Tibial nerve (tissue), 4 donors: ENCODE results near the gene DCN. TPM values are rescaled to one million over a fixed set of nuclear protein-coding genes. Genes with fewer than 3 reads are reported as not detected.

Source experiments
- DNase-seq, 2 donors: peaks; one replicate each; pipeline ENCODE4 v3.0.0-alpha.2; 2019; ENCODE audit warnings: low spot score in 2 of 2
- H3K27ac ChIP-seq, 4 donors: fragments of 200-600 bp; sonication (generic) in 3 of 4; one replicate each; pipeline ENCODE4 v1.5.1; 2017 to 2019; ENCODE audit warnings: mild to moderate bottlenecking in 1 of 4
- H3K27me3 ChIP-seq, 2 donors: fragments of 200-600 bp; sonication (generic) in 1 of 2; one replicate each; pipeline versions ENCODE4 v1.5.1 to v1.6.0; 2017 to 2019
- H3K36me3 ChIP-seq, 3 donors: fragments of 200-600 bp; sonication (generic); one replicate each; pipeline ENCODE4 v1.5.1; 2018 to 2019
- H3K4me1 ChIP-seq, 4 donors: fragments of 200-600 bp; sonication (generic) in 3 of 4; one replicate each; pipeline ENCODE4 v1.5.1; 2017 to 2019
- H3K4me3 ChIP-seq, 4 donors: fragments of 200-600 bp; sonication (generic) in 3 of 4; one replicate each; pipeline ENCODE4 v1.5.1; 2017 to 2019; ENCODE audit warnings: mild to moderate bottlenecking in 1 of 4, moderate library complexity in 1 of 4
- H3K9me3 ChIP-seq, 4 donors: fragments of 200-600 bp; sonication (generic) in 3 of 4; one replicate each; pipeline ENCODE4 v1.5.1; 2017 to 2019
- CTCF ChIP-seq, 5 experiments: fragments of 200-600 bp in 3 of 5; fragments of 450-650 bp in 2 of 5; sonication (generic) in 3 of 5; IDR thresholded peaks; one replicate each; pipeline ENCODE4 v1.5.1; 2016 to 2019; ENCODE audit warnings: antibody characterized with exemption in 5 of 5, mild to moderate bottlenecking in 3 of 5, moderate library complexity in 2 of 5
- EP300 ChIP-seq, 2 donors: sonication (generic); formaldehyde crosslinking; IDR thresholded peaks; one replicate each; pipeline ENCODE4 v1.6.1; 2017; ENCODE audit warnings: antibody characterized with exemption in 2 of 2, mild to moderate bottlenecking in 1 of 2
- POLR2A ChIP-seq, 2 donors: fragments of 450-650 bp; IDR thresholded peaks; one replicate each; pipeline ENCODE4 v1.6.1; 2017; ENCODE audit warnings: antibody characterized with exemption in 2 of 2, mild to moderate bottlenecking in 2 of 2, moderate library complexity in 2 of 2
- WGBS, 2 donors: methylation state at CpG; one replicate each; pipeline ENCODE4 v1.1.5; 2018; 5-methylcytosine and 5-hydroxymethylcytosine counted together
- total RNA-seq, 4 donors: library from RNA; depleted of rRNA; stranded (reverse); fragments of >200 nt; gene quantifications; one replicate each; pipeline ENCODE4 v1.1.0, GENCODE V29; 2016

DCN gene
- total RNA-seq, 4 donors from 2014 or later, result 1,578 to 4,304 (median 2,586) TPM

- TF ChIP-seq CTCF (IDR thresholded peaks at IDR 0.05) (no peak), POLR2A (IDR thresholded peaks at IDR 0.05) (no peak), EP300 (IDR thresholded peaks at IDR 0.05) (no peak)
- no peak for DNase-seq
- Histone ChIP-seq H3K36me3 (peaks cover 0 to 4% (median 0%) of the 10 kb centered on the region in 3 donors), H3K4me1 (peaks cover 0 to 10% (median 0%) of the 10 kb centered on the region in 4 donors), H3K27ac (peak overlapping the region in 3 of 4 donors; percentile 68 to 89 (median 81)), H3K27me3 (no peaks in the 10 kb centered on the region), H3K9me3 (no peaks in the 10 kb centered on the region), H3K4me3 (peak overlapping the region; percentile 10 to 59 (median 24))
- 61 to 63% methylated on average over 1 of the region's 1 CpG for WGBS, 2 donors
These were observed 5.2 kb downstream of the DCN start for GRCh38 chr12:91177381-91177780.

- peak overlapping the region; percentile 10 to 59 (median 24) for H3K4me3 ChIP-seq
These were observed 5.7 kb downstream of the DCN start for GRCh38 chr12:91176915-91177314.

GRCh38 chr12:91176358-91176757 lies 6.3 kb downstream of the DCN start:
- Histone ChIP-seq H3K27ac (peak overlapping the region in 3 of 4 donors; percentile 68 to 89 (median 81)), H3K36me3 (peaks cover 0 to 4% (median 0%) of the 10 kb centered on the region in 3 donors), H3K4me3 (peak overlapping the region; percentile 10 to 59 (median 16)), H3K27me3 (no peaks in the 10 kb centered on the region), H3K4me1 (peaks cover 0 to 12% (median 0%) of the 10 kb centered on the region in 4 donors), H3K9me3 (no peaks in the 10 kb centered on the region)
- no peak for DNase-seq
- TF ChIP-seq CTCF (IDR thresholded peaks at IDR 0.05), result no peak
- TF ChIP-seq POLR2A (IDR thresholded peaks at IDR 0.05), result no peak
- WGBS, 2 donors, result 60 to 66% methylated on average over 2 of the region's 2 CpGs

More at GRCh38 chr12:91176915-91177314, 5.7 kb downstream of the DCN start:
- 64 to 70% methylated on average over 3 of the region's 3 CpGs for WGBS, 2 donors
- DNase-seq, result no peak
- TF ChIP-seq CTCF (IDR thresholded peaks at IDR 0.05) (no peak), EP300 (IDR thresholded peaks at IDR 0.05) (no peak)
- H3K27ac ChIP-seq, result peak overlapping the region in 3 of 4 donors; percentile 68 to 89 (median 81)
- H3K9me3 ChIP-seq, result no peaks in the 10 kb centered on the region
- no peaks in the 10 kb centered on the region for H3K27me3 ChIP-seq
- peaks cover 0 to 14% (median 0%) of the 10 kb centered on the region in 4 donors for H3K4me1 ChIP-seq
- peaks cover 0 to 4% (median 0%) of the 10 kb centered on the region in 3 donors for H3K36me3 ChIP-seq

- Histone ChIP-seq H3K4me3 (peak overlapping the region in 1 of 4 donors; percentile 59), H3K4me1 (peaks cover 0 to 9% (median 0%) of the 10 kb centered on the region in 4 donors), H3K27me3 (no peaks in the 10 kb centered on the region), H3K27ac (no peak overlapping the region), H3K9me3 (no peaks in the 10 kb centered on the region), H3K36me3 (peaks cover 0 to 13% (median 0%) of the 10 kb centered on the region in 3 donors)
- 38 to 50% methylated on average over 1 of the region's 1 CpG for WGBS, 2 donors
- no peak for DNase-seq
- TF ChIP-seq CTCF (IDR thresholded peaks at IDR 0.05), result no peak
- no peak for TF ChIP-seq EP300 (IDR thresholded peaks at IDR 0.05)
- TF ChIP-seq POLR2A (IDR thresholded peaks at IDR 0.05), result no peak
These were observed 9.5 kb downstream of the DCN start for GRCh38 chr12:91173124-91173523.

- H3K4me3 ChIP-seq, result peak overlapping the region in 1 of 4 donors; percentile 59
- no peaks in the 10 kb centered on the region for H3K27me3 ChIP-seq
- H3K36me3 ChIP-seq, result peaks cover 0 to 20% (median 0%) of the 10 kb centered on the region in 3 donors
- no peak for TF ChIP-seq CTCF (IDR thresholded peaks at IDR 0.05)
- TF ChIP-seq POLR2A (IDR thresholded peaks at IDR 0.05), result no peak
- TF ChIP-seq EP300 (IDR thresholded peaks at IDR 0.05), result no peak
- no peak overlapping the region for H3K27ac ChIP-seq
- peaks cover 0 to 9% (median 0%) of the 10 kb centered on the region in 4 donors for H3K4me1 ChIP-seq
- no peaks in the 10 kb centered on the region for H3K9me3 ChIP-seq
- DNase-seq, result no peak
These were observed 10.5 kb downstream of the DCN start for GRCh38 chr12:91172096-91172495.
